OCI-LY1 (cell line): ENCODE measurements around the gene DDA1.

Experiments used
- EZH2 ChIP-seq: fragments of 200-600 bp; sonication (generic), shearing (Covaris generic); IDR thresholded peaks from 2 replicates; pipeline ENCODE4 v1.8.0; 2017; ENCODE audit warnings: borderline replicate concordance, mixed run types, mild to moderate bottlenecking, antibody characterized with exemption, low read length, moderate library complexity, mixed read lengths
- TF ChIP-seq, protein P1 (sequence below): fragments of 200-600 bp; sonication (generic), shearing (Covaris generic); IDR thresholded peaks from 2 replicates; pipeline ENCODE4 v1.5.1; 2017; ENCODE audit warnings: mild to moderate bottlenecking, antibody characterized with exemption, low read length, moderate library complexity, mixed read lengths

DNA sequence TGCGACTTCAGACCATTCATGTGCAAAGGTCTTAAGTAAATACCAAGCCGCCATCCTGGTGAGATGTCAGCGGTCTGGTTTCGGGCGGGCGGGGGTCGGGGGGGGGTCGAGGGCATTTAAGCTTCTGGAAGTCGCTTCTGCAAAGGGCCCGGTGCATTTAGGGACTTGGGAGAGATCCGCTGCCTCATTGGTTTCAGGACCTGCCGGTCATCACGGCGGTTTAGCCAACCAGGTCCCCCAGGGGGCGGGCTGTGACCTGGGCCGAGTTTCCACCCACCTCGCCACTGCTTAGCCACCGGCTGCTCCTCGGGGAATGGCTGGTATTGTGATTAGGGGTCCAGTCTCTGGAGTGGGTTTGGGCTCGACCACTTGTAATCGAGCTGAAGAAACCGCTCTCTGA lies 19.9 kb upstream of the DDA1 start:
- TF ChIP-seq, protein P1, sequence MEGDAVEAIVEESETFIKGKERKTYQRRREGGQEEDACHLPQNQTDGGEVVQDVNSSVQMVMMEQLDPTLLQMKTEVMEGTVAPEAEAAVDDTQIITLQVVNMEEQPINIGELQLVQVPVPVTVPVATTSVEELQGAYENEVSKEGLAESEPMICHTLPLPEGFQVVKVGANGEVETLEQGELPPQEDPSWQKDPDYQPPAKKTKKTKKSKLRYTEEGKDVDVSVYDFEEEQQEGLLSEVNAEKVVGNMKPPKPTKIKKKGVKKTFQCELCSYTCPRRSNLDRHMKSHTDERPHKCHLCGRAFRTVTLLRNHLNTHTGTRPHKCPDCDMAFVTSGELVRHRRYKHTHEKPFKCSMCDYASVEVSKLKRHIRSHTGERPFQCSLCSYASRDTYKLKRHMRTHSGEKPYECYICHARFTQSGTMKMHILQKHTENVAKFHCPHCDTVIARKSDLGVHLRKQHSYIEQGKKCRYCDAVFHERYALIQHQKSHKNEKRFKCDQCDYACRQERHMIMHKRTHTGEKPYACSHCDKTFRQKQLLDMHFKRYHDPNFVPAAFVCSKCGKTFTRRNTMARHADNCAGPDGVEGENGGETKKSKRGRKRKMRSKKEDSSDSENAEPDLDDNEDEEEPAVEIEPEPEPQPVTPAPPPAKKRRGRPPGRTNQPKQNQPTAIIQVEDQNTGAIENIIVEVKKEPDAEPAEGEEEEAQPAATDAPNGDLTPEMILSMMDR, result no peak
- TF ChIP-seq EZH2, result no peak
